ENCODE data around the gene SRMS. TPM values are rescaled to one million over a fixed set of nuclear protein-coding genes. Genes with fewer than 3 reads are reported as not detected.

Gene SRMS
- total and polyA plus RNA-seq, 2 of the 13 experiments (the other 11 are each of a cell fraction or from before 2014, with no cell fraction given) = not detected

GRCh38 chr20:63495741-63496595 is 51.6 kb downstream of the SRMS start (continued):
- TF ChIP-seq ASH2L (IDR thresholded peaks at IDR 0.05; ENCODE audit: insufficient read length, low read depth, low read length) = peak; percentile 47
- TF ChIP-seq ZFP1 (CRISPR knock-in tag; IDR thresholded peaks at IDR 0.05) = no peak
- TF ChIP-seq, protein P1, sequence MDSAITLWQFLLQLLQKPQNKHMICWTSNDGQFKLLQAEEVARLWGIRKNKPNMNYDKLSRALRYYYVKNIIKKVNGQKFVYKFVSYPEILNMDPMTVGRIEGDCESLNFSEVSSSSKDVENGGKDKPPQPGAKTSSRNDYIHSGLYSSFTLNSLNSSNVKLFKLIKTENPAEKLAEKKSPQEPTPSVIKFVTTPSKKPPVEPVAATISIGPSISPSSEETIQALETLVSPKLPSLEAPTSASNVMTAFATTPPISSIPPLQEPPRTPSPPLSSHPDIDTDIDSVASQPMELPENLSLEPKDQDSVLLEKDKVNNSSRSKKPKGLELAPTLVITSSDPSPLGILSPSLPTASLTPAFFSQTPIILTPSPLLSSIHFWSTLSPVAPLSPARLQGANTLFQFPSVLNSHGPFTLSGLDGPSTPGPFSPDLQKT (CRISPR knock-in tag; IDR thresholded peaks at IDR 0.05; ENCODE audit: borderline replicate concordance) = no peak
- TF ChIP-seq MXD4 (CRISPR knock-in tag; IDR thresholded peaks at IDR 0.05) = 0 out of 2 replicates have a peak, but pooled peaks have one; percentile 56
- 0 out of 2 replicates have a peak, but pooled peaks have one; percentile 49 for TF ChIP-seq THAP7 (CRISPR knock-in tag; IDR thresholded peaks at IDR 0.05)
- no peak for TF ChIP-seq SCMH1 (CRISPR knock-in tag; IDR thresholded peaks at IDR 0.05; ENCODE audit: borderline replicate concordance)
- TF ChIP-seq REL (CRISPR knock-in tag; conservative IDR thresholded peaks at IDR 0.05) = no peak
- no peak for TF ChIP-seq ZNF343 (CRISPR knock-in tag; IDR thresholded peaks at IDR 0.05)
- TF ChIP-seq ZBTB26 (CRISPR knock-in tag; IDR thresholded peaks at IDR 0.05; ENCODE audit: borderline replicate concordance) = 0 out of 2 replicates have a peak, but pooled peaks have one; percentile 40
- TF ChIP-seq, protein P2, sequence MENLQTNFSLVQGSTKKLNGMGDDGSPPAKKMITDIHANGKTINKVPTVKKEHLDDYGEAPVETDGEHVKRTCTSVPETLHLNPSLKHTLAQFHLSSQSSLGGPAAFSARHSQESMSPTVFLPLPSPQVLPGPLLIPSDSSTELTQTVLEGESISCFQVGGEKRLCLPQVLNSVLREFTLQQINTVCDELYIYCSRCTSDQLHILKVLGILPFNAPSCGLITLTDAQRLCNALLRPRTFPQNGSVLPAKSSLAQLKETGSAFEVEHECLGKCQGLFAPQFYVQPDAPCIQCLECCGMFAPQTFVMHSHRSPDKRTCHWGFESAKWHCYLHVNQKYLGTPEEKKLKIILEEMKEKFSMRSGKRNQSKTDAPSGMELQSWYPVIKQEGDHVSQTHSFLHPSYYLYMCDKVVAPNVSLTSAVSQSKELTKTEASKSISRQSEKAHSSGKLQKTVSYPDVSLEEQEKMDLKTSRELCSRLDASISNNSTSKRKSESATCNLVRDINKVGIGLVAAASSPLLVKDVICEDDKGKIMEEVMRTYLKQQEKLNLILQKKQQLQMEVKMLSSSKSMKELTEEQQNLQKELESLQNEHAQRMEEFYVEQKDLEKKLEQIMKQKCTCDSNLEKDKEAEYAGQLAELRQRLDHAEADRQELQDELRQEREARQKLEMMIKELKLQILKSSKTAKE (CRISPR knock-in tag; IDR thresholded peaks at IDR 0.05; ENCODE audit: borderline replicate concordance) = 0 out of 2 replicates have a peak, but pooled peaks have one; percentile 11
- TF ChIP-seq, protein P3, sequence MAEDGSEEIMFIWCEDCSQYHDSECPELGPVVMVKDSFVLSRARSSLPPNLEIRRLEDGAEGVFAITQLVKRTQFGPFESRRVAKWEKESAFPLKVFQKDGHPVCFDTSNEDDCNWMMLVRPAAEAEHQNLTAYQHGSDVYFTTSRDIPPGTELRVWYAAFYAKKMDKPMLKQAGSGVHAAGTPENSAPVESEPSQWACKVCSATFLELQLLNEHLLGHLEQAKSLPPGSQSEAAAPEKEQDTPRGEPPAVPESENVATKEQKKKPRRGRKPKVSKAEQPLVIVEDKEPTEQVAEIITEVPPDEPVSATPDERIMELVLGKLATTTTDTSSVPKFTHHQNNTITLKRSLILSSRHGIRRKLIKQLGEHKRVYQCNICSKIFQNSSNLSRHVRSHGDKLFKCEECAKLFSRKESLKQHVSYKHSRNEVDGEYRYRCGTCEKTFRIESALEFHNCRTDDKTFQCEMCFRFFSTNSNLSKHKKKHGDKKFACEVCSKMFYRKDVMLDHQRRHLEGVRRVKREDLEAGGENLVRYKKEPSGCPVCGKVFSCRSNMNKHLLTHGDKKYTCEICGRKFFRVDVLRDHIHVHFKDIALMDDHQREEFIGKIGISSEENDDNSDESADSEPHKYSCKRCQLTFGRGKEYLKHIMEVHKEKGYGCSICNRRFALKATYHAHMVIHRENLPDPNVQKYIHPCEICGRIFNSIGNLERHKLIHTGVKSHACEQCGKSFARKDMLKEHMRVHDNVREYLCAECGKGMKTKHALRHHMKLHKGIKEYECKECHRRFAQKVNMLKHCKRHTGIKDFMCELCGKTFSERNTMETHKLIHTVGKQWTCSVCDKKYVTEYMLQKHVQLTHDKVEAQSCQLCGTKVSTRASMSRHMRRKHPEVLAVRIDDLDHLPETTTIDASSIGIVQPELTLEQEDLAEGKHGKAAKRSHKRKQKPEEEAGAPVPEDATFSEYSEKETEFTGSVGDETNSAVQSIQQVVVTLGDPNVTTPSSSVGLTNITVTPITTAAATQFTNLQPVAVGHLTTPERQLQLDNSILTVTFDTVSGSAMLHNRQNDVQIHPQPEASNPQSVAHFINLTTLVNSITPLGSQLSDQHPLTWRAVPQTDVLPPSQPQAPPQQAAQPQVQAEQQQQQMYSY (CRISPR knock-in tag; IDR thresholded peaks at IDR 0.05) = no peak
- no peak for TF ChIP-seq DPF2 (CRISPR knock-in tag; IDR thresholded peaks at IDR 0.05; ENCODE audit: borderline replicate concordance, low read depth)
- no peak for TF ChIP-seq ZNF883 (CRISPR knock-in tag; IDR thresholded peaks at IDR 0.05; ENCODE audit: not compliant biosample characterization)
- no peak for TF ChIP-seq IRX3 (CRISPR knock-in tag; IDR thresholded peaks at IDR 0.05; ENCODE audit: borderline replicate concordance, low read depth)
- no peak for TF ChIP-seq JUN (CRISPR knock-in tag; IDR thresholded peaks at IDR 0.05)
- TF ChIP-seq ZNF839 (CRISPR knock-in tag; IDR thresholded peaks at IDR 0.05; ENCODE audit: borderline replicate concordance) = no peak
- TF ChIP-seq, protein P4, sequence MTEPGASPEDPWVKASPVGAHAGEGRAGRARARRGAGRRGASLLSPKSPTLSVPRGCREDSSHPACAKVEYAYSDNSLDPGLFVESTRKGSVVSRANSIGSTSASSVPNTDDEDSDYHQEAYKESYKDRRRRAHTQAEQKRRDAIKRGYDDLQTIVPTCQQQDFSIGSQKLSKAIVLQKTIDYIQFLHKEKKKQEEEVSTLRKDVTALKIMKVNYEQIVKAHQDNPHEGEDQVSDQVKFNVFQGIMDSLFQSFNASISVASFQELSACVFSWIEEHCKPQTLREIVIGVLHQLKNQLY (CRISPR knock-in tag; IDR thresholded peaks at IDR 0.05) = no peak
- TF ChIP-seq ZNF792 (CRISPR knock-in tag; IDR thresholded peaks at IDR 0.05) = no peak
- no peak for TF ChIP-seq SP2 (CRISPR knock-in tag; IDR thresholded peaks at IDR 0.05)
